CD4-positive, alpha-beta T cell treated with Interferon alpha-2 for 1 hour (primary cell): Measurements from ENCODE around the gene NXPH4.

Experiments
- DNase-seq, 2 donors: peaks; one replicate each; pipeline ENCODE4 v3.0.0-alpha.2; 2020 to 2022

Gene NXPH4

DNA sequence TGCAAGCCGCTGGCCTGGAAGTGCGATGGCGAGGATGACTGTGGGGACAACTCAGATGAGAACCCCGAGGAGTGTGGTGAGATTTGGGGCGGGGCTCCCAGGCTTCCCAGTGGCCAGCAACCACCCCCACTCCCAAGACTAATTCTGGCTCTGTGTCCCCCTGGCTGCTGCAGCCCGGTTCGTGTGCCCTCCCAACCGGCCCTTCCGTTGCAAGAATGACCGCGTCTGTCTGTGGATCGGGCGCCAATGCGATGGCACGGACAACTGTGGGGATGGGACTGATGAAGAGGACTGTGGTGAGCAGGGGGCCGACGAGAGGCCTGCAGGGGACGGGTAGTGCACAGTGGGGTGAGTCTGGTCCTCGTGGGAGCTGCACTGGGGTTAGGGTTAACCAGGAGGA lies 12.1 kb upstream of the NXPH4 start:
- no peak for DNase-seq

DNA sequence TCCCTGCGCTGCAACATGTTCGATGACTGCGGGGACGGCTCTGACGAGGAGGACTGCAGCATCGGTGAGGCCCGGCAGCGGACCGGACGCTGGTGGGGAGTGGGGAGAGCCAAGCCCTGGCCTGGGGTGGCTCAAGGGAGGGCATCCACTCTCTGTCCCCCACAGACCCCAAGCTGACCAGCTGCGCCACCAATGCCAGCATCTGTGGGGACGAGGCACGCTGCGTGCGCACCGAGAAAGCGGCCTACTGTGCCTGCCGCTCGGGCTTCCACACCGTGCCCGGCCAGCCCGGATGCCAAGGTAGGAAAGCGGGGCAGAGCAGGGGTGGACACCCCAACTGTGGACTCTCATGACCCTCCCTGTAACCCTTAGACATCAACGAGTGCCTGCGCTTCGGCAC lies 11.4 kb upstream of the NXPH4 start:
- DNase-seq = no peak

DNA sequence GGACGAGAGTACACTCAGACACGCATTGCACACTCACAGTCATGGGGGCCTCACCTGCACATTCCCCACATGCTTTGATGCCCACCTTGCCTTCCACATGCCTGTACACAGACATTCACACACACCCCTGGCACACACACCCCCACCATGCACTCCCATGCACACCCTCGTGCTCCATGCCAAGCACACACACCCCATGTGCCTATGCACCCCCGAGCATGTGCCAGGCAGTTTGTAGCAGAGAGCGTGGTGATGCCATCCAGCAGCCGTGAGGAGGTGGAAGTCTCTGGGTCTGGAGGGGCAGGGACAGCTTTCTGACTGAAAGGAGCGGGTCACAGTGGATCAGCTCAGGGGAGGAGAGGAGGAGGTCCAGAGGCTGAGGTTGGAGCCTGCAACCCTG lies 10.7 kb upstream of the NXPH4 start:
- DNase-seq = no peak

DNA sequence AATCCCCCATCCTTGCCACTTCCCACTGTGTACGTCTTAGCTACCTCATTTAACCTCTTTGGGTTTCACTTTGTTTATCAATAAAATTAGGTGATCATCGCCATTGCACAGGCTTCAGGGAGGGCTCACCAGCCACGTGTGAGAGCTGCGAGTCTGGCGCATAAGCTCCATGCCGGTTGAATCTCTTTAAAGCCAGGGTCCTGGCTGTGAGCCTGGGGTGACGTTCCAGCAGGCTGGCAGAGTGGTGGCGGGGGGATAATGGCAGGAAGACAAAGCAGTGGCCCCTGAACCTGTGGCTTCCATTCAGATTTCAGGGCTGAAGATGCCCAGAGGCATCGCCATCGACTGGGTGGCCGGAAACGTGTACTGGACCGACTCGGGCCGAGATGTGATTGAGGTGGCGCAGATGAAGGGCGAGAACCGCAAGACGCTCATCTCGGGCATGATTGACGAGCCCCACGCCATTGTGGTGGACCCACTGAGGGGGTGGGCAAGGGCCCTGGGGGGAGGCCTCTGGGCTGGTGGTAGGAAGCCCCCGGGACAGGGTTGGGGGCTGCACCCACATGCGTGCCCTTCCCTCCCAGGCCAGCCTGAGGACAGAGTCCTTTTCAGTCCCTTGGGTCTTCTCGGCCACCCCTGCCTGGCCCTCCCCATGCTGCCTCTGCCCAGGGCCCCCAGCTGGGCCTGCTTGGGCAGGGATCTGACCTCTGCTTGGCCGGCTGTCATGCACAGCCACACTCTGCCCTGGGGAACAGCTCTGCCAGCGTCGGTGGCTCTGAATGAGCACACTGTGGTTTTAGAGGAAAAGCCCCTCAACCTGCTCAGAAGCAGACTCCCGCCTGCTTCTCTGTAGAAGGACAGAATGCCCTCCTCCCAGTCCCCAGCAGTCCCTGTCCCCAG lies 8.6 kb upstream of the NXPH4 start:
- no peak for DNase-seq

DNA sequence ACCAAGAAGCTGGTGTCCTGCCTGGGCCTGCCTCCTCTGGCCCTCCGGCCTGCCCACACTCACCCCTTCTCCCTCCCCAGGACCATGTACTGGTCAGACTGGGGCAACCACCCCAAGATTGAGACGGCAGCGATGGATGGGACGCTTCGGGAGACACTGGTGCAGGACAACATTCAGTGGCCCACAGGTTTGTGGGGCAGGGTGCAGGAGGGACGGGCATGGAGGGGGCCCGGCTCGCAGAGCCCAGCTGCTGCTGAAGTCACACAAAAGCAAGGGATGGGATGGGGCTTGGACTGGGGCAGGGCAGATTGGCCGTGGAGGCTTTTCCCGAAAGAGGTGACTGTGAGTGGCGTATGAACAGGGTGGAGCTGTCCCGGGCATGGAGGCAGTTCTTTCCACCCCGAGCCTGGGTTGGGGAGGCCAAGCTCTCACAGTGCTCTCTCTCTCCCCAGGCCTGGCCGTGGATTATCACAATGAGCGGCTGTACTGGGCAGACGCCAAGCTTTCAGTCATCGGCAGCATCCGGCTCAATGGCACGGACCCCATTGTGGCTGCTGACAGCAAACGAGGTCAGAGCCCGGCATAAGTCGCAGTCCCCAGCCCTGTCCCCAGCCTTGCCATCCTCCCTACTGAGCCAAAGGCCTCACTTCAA lies 7.8 kb upstream of the NXPH4 start:
- no peak for DNase-seq

DNA sequence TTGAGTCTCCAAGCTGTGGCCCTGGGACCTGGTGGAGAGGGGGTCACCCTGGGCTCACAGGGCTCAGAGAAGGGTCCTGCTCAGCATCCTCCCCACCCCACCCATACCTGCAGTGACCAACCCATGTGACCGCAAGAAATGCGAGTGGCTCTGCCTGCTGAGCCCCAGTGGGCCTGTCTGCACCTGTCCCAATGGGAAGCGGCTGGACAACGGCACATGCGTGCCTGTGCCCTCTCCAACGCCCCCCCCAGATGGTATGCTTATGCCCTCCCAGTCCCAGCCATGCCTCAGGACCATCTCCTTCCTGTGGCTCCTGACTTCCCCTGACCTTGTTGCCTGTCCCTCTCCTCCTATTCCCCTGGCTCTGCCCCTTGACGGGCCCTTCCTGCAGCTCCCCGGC lies 6.7 kb upstream of the NXPH4 start:
- no peak for DNase-seq

DNA sequence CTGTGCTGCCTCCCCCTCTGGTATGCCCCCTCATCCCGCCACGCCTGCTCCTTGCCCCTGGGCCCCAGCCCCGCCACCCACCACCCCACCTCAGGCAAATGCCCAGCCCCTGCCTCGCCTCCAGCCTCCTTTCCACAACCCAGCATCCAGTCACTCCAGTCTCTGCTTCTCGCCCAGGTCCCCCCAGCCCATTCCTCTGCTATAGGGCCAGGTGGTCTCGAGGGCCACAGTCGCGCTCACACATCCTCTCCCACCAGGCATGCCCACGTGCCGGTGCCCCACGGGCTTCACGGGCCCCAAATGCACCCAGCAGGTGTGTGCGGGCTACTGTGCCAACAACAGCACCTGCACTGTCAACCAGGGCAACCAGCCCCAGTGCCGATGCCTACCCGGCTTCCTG lies 6.1 kb upstream of the NXPH4 start:
- DNase-seq = no peak

DNA sequence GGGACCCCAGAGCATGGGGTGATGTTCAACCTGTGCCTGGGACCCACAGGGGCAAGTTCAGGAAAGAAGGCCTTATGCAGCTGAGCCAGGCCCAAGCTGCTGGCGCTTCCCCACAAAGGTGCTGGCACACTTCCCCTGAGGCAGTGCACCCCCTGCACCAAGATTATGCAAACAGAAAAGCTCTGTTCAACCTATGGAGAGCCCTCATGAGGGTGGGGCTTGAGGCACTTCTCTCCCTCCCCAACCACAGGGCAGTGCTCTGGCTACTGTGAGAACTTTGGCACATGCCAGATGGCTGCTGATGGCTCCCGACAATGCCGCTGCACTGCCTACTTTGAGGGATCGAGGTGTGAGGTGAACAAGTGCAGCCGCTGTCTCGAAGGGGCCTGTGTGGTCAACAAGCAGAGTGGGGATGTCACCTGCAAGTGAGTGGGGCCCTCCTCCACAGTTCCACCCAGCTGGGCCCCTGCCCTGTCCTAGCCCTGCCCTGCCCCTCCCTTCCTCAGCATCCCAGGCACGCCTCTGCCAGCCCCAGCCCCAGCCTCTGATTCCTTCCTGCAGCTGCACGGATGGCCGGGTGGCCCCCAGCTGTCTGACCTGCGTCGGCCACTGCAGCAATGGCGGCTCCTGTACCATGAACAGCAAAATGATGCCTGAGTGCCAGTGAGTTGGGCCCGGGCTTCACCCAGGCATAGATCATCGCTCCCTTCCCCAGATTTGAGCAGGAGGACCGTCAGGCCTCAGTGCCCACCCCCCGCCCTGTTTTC lies 5.5 kb upstream of the NXPH4 start:
- DNase-seq = no peak

DNA sequence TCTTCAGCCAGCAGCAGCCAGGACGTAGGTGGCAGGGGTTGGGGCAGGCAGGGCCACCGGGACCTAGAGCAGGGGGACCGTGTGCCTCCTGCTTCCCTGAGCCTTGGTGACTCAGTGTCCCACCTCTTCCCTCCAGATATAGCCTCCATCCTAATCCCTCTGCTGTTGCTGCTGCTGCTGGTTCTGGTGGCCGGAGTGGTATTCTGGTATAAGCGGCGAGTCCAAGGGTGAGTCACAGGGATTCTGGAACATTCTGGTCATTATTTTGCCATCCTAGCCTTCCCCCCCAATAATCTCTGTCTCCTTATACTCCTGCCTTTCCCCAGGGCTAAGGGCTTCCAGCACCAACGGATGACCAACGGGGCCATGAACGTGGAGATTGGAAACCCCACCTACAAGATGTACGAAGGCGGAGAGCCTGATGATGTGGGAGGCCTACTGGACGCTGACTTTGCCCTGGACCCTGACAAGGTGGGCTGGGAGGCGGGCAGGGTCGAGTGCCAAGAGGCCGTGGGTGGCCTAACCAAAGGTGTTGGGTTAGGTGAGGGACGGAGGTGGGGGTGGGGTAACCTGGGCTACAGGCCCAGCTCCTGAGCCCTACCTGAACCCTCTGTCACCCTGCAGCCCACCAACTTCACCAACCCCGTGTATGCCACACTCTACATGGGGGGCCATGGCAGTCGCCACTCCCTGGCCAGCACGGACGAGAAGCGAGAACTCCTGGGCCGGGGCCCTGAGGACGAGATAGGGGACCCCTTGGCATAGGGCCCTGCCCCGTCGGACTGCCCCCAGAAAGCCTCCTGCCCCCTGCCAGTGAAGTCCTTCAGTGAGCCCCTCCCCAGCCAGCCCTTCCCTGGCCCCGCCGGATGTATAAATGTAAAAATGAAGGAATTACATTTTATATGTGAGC lies 4.5 kb upstream of the NXPH4 start:
- DNase-seq = no peak

DNA sequence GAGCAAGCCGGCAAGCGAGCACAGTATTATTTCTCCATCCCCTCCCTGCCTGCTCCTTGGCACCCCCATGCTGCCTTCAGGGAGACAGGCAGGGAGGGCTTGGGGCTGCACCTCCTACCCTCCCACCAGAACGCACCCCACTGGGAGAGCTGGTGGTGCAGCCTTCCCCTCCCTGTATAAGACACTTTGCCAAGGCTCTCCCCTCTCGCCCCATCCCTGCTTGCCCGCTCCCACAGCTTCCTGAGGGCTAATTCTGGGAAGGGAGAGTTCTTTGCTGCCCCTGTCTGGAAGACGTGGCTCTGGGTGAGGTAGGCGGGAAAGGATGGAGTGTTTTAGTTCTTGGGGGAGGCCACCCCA lies 3.9 kb upstream of the NXPH4 start:
- DNase-seq = no peak

DNA sequence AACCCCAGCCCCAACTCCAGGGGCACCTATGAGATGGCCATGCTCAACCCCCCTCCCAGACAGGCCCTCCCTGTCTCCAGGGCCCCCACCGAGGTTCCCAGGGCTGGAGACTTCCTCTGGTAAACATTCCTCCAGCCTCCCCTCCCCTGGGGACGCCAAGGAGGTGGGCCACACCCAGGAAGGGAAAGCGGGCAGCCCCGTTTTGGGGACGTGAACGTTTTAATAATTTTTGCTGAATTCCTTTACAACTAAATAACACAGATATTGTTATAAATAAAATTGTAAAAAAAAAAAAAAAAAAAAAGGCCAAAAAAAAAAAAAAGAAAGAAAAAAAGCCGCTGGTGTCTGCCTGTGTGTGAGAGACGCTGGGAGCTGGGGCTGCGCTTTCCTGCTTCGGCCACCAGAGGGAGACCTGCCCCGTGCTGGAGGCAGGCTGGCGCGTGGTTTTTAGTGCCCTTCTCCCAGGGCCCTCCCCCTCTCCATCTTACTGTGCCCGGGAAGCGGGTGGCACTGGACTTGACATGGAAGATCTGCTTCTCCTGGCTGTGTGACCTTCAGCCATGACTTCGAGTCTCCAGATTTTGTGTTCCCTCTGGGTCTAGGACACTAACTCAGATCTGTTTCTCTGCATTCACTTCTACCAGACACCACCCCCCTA lies 3.4 kb upstream of the NXPH4 start:
- peak; percentile 84 to 89 for DNase-seq

DNA sequence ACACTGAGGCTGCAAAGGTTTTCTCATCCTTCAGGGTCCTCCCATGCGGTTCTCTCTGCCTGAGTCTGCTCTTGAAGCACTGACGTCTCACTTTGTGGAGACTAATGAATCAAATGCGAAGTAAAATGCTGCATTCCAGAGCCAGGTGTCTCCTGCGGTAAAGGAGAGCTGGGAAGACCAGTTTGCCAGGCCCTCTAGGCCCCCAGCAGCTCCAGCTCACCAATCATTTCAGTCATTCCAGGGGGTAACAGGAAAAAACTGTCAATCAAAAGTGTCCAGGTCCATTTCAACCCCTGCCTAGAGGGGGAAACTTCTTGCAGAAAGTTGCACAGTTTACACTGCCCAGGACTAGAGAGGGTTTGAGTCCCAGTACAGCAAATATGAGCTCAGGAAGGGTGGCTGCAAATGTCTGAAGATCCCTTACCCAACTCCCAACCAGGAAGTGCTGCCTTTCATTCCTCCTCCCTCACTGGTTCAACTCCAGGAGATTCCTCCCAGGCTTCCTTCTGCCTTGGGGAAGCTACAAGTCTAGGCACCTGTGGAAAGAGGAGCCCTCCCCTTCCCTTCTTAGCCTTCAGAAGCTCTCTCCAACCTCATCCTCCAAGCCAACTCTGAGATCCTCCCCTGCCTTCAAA lies 2.7 kb upstream of the NXPH4 start:
- no peak for DNase-seq

DNA sequence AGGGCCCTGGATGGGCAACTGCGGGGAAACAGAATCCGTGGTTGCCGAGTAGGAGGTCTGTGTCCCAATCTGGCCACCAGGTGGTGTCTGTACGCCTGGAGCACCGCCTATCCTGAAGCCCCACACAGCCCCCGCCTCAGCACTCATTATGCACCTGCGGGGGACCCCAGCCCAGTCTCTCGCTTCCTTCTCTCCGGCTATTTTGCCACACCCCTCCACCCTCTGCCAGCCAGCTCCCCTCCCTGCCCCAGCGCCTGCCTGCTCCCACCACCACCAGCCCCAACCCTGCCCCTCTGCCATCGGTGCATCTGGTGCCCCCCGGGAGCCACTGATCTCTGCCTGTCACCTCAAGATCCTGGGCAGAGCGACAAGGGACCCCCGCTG lies 2.2 kb upstream of the NXPH4 start:
- peak; percentile 67 to 77 for DNase-seq

DNA sequence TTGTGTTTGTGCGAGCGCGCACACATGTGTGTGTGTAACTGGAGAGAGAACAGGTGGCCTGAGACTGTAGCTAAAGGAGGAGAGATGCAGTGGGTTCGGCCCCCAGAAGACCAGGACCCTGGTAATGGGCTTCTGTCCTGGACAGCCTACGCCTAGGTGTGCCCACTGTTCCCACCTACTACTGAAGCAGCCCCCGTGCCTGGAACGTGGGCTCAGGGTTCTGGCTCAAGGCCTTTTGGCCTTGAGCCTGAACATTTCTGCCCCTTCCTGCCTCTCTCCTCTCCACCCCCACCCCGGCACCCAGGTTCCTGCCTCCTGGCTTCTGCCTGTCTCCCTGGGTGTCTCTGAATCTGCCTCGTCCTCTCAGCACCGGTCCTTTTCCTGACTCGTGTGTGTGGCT lies 1.5 kb upstream of the NXPH4 start:
- DNase-seq = no peak

DNA sequence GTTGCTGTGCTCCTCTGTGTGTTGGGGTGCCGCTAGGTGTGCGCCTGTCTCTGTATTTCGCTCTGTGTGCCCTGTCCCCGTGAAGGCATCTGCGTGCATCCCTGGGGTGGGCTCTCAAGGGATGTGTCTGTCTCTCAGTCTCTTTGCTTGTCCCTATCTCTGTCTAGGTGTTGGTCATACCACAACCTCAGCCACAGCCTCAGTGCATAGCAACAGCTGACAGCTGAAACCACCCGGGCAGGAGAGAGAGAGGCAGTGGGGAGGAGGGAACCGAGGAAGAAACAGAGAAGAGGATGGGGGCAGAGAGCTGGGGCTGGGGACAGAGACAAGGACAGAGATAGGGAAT lies 953 bp upstream of the NXPH4 start:
- peak; percentile 50 to 57 for DNase-seq

DNA sequence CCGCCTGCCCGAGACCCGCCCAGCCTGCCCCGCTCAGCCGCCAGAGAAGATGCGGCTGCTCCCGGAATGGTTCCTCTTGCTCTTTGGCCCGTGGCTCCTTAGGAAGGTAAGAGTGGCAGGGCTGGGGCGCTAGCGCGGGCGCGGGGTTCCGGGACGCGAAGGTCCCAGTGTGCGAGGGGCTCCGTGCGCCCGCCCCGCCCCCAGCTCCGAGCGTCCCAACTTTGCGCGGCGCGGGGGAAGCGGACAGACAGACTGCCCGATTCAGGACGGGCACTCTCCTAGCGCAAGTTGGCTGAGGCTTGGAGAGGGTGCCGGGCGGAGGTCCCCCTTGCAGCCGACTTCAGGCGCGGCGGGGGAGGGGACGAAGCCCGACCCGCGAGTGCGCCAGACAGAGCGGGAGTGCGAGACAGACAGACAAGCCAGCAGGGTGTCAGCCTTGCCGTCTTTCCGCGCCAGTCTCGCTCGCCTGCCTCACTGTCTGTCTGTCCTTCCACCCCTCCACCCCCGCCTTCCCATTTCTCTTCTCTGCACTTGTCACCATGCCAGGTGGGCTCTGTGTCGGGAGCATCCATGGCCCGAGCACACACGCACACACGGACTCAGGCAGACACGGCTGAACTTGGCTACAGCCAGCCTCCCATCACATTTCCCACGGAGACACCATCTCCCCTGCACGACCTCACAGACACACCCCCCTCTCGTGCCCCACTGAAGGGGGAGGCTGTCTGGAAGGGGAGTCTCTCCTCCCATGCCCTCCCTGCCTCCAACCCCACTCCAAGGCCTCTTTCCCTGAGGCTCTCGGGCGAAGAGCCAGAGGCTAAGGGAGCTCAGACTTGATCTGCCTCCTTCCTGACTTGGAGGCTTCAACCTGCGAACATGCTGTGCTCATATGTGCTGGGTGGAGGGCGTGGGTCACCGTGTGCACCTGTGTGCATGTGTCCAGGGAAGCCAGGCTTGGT lies 606 bp downstream of the NXPH4 start:
- DNase-seq = peak; percentile 29 to 51

DNA sequence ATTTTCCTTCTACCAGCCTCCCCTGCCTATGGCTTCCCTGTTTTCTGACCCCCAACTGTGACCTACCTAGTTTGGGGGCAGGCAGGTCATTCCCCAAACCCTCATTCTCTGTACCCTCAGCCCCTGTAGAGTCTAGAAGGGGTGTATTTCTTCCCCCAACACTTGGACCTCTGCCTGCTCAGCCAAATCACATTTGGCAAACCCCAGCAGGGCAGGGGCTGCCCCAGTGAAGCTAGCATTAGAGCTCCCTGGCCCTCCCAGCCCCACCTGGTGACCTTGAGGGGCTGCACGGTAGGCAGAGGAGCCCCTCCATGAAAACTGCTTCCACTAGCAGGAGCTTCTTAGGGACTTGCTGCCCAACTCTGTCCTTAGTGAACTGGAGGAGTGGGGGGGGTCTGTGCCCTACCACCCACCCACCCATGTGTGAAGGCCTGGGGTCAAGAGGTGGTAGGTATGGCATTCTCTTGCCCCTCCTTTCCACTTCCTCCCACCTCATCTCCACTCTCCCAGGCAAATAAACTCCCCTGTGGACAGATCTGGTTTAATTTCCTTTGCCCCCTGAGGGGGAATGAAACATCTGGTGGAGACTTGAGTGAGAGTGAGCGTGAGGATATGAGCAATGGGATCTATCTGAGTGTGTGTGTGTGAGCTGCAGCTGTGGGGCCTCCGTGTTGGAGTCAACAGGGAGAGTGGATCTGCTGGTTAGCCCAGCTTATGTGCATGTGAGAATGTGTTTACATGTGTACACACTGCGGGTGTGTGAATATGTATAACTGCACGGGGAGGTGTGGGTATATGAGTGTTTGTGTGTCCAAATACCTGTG lies 1.6 kb downstream of the NXPH4 start:
- DNase-seq = no peak

DNA sequence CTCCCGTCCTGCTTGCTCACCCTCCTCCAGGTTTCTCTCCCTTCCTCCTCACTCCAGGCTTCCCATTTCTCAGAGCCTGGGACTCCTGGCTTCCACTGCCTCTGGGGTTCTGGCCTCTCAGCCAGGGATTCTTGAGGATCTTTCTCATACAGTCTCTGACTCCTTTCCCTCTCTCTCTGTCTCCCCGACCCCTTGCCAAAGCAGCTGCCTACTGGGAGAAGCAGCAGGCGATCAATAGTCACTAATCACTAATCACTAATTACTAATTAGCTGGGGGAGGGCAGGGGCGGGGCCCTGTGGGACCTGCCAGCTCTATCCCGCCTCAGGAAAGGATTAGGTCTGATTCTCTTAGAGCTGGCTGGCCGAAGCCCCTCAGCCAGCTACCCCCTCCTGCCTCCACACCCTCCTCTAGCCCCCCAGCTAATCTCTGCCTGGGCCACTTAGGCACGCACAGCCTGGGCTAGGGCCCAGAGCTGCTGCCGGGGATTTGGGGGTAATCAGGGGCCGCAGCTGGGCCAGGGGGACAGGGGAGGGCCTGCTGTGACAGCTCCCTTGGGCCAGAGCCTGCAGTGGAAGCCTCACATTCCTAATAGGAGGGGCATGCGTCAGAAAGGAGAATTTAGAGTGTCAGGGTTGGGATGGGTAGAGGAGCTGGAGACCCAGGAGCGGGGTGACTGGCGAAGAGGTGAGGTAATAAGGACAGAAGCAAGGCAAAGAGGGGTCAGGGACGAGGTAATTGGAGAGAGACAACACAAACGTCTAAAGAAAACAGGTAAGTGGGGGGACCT lies 2.8 kb downstream of the NXPH4 start:
- no peak for DNase-seq
